GM12872 (cell line): Measurements from ENCODE around the gene GCNA.

Source experiments
- TF ChIP-seq, protein P1 (sequence below): IDR thresholded peaks from 3 replicates; pipeline ENCODE4 v1.5.1; 2011; ENCODE audit warnings: low read depth, mild to moderate bottlenecking, low read length, moderate library complexity; ENCODE audit not compliant: insufficient read depth

The GCNA gene

DNA sequence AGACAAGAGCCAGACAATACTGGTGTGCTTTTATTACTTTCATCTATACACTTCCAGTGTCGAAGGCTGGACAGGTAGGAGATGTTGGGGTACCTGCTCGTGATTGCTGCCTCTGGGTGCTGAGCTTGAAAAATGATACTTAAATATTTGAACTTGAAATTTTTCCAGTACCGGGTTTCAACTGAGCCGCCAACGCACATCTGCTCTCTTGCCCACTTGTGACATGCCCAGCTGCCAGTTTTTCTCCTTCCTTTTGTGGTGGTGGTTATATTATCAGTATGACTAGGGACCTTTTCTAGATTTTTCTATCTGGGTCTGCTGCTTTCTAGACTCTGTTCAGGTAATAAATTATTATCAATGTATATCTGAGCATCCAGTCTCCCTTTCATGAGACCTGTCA is 42.0 kb upstream of the GCNA start:
- TF ChIP-seq, protein P1, sequence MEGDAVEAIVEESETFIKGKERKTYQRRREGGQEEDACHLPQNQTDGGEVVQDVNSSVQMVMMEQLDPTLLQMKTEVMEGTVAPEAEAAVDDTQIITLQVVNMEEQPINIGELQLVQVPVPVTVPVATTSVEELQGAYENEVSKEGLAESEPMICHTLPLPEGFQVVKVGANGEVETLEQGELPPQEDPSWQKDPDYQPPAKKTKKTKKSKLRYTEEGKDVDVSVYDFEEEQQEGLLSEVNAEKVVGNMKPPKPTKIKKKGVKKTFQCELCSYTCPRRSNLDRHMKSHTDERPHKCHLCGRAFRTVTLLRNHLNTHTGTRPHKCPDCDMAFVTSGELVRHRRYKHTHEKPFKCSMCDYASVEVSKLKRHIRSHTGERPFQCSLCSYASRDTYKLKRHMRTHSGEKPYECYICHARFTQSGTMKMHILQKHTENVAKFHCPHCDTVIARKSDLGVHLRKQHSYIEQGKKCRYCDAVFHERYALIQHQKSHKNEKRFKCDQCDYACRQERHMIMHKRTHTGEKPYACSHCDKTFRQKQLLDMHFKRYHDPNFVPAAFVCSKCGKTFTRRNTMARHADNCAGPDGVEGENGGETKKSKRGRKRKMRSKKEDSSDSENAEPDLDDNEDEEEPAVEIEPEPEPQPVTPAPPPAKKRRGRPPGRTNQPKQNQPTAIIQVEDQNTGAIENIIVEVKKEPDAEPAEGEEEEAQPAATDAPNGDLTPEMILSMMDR = no peak

DNA sequence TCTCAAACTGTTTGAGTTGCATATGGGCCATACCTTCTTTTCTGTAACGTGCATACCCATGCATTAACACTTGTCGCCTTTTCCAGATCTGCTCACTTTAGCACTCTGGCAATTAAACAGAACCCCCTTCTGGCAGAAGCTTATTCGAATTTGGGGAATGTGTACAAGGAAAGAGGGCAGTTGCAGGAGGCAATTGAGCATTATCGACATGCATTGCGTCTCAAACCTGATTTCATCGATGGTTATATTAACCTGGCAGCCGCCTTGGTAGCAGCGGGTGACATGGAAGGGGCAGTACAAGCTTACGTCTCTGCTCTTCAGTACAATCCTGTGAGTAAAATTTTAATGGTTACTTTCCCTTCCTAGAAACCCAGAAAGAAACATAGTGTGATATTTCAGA is 40.5 kb upstream of the GCNA start:
- TF ChIP-seq, protein P1 = no peak

DNA sequence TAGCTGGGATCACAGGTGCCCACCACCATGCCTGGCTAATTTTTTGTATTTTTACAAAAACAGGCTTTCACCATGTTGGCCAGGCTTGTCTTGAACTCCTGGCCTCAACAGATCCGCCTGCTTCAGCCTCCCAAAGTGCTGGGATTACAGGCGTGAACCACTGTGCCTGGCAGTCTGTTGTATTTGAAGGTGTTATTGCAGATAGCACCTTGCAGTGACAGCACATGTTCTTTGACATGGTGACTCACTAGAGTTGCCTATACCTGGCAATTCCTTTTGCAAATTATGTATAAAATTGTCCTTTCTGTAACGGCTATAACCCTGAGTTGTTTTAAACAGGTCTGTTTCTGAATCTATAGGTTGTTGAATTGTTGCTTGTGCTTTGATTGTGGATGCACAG is 37.4 kb upstream of the GCNA start:
- TF ChIP-seq, protein P1 = no peak

DNA sequence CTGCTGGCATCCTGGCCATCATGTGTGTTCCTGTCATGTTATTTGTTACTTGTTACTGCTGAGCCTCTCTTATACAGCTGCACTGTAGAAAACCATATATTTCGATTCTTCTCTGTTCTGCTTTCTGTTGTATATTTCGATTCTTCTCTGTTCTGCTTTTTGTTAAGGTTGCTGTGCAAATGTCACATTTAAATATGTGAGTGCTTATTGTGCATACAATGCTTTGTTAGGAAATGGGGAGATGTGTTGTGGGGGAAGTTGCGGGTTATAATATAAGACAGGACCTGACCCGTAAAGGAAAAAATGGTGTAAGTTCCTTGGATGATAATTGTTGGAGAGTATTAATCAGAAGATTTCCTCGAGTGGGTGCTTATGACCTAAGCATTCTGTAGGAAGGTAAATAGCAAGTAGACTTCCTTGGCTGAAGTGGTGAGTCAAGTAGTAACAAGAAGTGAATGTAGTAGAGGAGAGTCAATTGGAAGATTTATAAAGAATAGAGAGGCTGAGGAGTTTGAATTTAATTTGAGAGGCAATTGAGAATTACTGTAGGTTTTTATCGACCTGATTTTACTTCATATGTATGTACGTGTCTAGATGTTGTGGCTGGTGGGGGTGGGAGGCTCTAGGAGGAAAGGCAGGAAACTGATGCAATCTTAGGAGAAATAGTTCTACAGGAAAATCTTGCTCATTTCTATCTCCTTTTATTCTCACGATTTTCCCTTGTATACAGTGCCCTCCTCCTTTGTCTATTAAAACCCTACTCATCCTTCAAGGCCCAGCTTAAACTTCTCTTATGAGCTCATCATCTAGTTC is 36.8 kb upstream of the GCNA start:
- TF ChIP-seq, protein P1 = no peak

DNA sequence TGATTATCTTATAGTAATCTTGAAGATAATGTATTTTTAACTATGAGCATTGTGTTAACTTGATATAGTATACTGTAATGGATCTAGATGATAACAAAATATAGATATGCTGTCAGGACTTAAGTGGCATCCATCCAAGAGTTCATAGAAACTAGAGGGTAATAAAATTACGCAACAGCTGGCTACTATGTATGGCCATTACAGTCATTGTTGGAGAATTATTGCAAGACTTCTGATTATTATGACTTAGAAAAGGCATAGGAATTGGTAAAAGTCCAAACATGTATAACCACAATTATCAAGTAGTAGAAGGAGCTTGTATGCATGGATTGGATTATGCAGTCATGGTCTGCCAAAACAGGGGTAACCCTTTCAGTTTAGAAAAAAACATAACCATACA is 35.8 kb upstream of the GCNA start:
- TF ChIP-seq, protein P1 = no peak

DNA sequence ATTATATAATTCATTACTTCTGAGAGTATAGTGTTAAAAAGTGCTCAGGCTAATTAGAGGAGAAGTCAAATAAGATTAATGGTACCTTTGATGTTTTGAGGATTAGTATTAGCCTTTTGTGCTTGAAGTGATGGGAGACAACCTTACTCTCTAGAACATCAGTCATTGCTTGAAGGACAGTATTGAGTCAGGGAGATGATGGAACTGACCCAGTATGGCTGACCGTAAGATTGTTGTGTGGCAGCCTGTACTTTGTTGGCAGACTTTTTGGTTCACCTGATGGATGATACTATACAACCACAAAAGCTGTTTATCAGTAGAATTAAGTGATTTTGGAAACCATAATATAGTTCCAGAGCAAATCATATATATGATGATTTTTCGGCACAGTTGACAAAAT is 35.4 kb upstream of the GCNA start:
- TF ChIP-seq, protein P1 = no peak

DNA sequence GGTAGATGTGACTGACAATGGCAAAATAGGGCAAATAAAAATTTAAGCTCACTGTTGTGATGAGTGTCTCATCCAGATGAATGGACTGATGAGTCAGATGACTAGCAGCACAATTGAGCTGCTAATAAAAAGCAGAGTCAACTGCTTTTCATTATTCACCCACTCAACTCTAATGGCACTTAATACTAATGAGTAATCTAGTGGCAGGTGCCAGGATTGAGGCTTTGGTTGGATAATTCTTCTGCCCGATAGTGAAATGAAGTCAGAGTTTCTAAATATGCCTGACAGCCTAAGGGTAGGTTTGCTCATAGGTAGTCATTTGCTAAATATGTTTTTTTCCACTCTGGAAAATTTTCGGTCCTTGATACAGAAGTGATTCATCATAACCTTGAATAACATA is 34.9 kb upstream of the GCNA start:
- TF ChIP-seq, protein P1 = no peak
